Endothelial cell of umbilical vein (primary cell): Measurements from ENCODE around the gene IL16. TPM values are rescaled to one million over a fixed set of nuclear protein-coding genes. Genes with fewer than 3 reads are reported as not detected.

ENCODE experiments used
- BruUV-seq: library from RNA; stranded (reverse); fragments of 400-500 nt; replicated peaks from 2 replicates; lab custom pipeline; 2021; lab: Mats Ljungman, UMichigan
- CTCF ChIA-PET: fragments of 300-600, 350-600 bp; sonication (Branson Sonifier 250); formaldehyde crosslinking; loops from one replicate; lab custom pipeline; 2021; ENCODE audit warnings: antibody characterized with exemption, inconsistent platforms; lab: Charles Lee
- POLR2A ChIA-PET: fragments of 300-600, 350-600 bp; sonication (Branson Sonifier 250); formaldehyde crosslinking; loops from one replicate; lab custom pipeline; 2021; ENCODE audit warnings: antibody characterized with exemption, inconsistent platforms; lab: Charles Lee
- DNase-seq: peaks from one replicate; pipeline ENCODE4 v3.0.0-alpha.2; 2011; ENCODE audit warnings: low read depth, low spot score
- FAIRE-seq: peaks from 2 replicates; lab custom pipeline; 2011; peaks lifted over from hg19 to GRCh38; lab: Jason Lieb, UNC
- H2AFZ ChIP-seq: 2 replicates; pipeline ENCODE4 v1.6.0; 2012; ENCODE audit warnings: low read depth, low read length, control low read depth, inconsistent platforms
- H3K27ac ChIP-seq: 2 replicates; pipeline ENCODE4 v1.5.1; 2011; ENCODE audit warnings: low read depth, mild to moderate bottlenecking, control low read depth, low read length, moderate library complexity; ENCODE audit not compliant: insufficient read depth
- H3K27me3 ChIP-seq, 2 experiments: 2 replicates each; pipeline versions ENCODE4 v1.6.0 to v1.6.1; 2011; ENCODE audit warnings: low read length in 2 of 2, mixed read lengths in 1 of 2; ENCODE audit not compliant: control insufficient read depth in 2 of 2, insufficient read depth in 2 of 2
- H3K36me3 ChIP-seq, 2 experiments: 2 replicates in 1 of 2; 3 replicates in 1 of 2; pipeline ENCODE4 v1.5.1; 2011; ENCODE audit warnings: low read length in 2 of 2, mild to moderate bottlenecking in 1 of 2, moderate library complexity in 1 of 2; ENCODE audit not compliant: control insufficient read depth in 2 of 2, insufficient read depth in 2 of 2; ENCODE audit errors: extremely low read depth in 1 of 2
- H3K4me1 ChIP-seq: 3 replicates; pipeline ENCODE4 v1.5.1; 2011; ENCODE audit warnings: mild to moderate bottlenecking, low read length; ENCODE audit not compliant: control insufficient read depth, insufficient read depth; ENCODE audit errors: extremely low read depth
- H3K4me2 ChIP-seq: 2 replicates; pipeline ENCODE4 v1.6.1; 2011; ENCODE audit warnings: low read length, control low read depth, mixed read lengths; ENCODE audit not compliant: insufficient read depth
- H3K4me3 ChIP-seq, 3 experiments: fragments of 200-600 bp in 1 of 3; sonication (generic), shearing (Covaris generic) in 1 of 3; replicated peaks in 1 of 3; 2 replicates each; pipeline ENCODE4 v1.5.1; 2011 to 2016; ENCODE audit warnings: control low read depth in 3 of 3, low read length in 3 of 3, mild to moderate bottlenecking in 2 of 3, inconsistent platforms in 1 of 3, low read depth in 1 of 3, moderate library complexity in 1 of 3; ENCODE audit not compliant: insufficient read depth in 1 of 3
- H3K79me2 ChIP-seq: 2 replicates; pipeline ENCODE4 v1.6.0; 2012; ENCODE audit warnings: low read length, inconsistent platforms; ENCODE audit not compliant: control insufficient read depth, insufficient read depth
- H3K9ac ChIP-seq: replicated peaks from 2 replicates; pipeline ENCODE3; 2011; ENCODE audit warnings: low read length, control low read depth; ENCODE audit not compliant: insufficient read depth; ENCODE audit errors: extremely low read depth
- H3K9me1 ChIP-seq: replicated peaks from 3 replicates; pipeline ENCODE4 v1.6.0; 2011; ENCODE audit warnings: mild to moderate bottlenecking, low read length; ENCODE audit not compliant: control insufficient read depth, insufficient read depth; ENCODE audit errors: extremely low read depth
- H3K9me3 ChIP-seq: replicated peaks from 2 replicates; pipeline ENCODE4 v1.5.1; 2012; ENCODE audit warnings: low read length, inconsistent platforms; ENCODE audit not compliant: control insufficient read depth, insufficient read depth
- H4K20me1 ChIP-seq: replicated peaks from 2 replicates; pipeline ENCODE3; 2011; ENCODE audit warnings: mild to moderate bottlenecking, low read length; ENCODE audit not compliant: control insufficient read depth, insufficient read depth; ENCODE audit errors: extremely low read depth
- CTCF ChIP-seq, 2 donors: IDR thresholded peaks; 1 replicate in 1 of 2; 2 replicates in 1 of 2; pipeline ENCODE4 v1.5.1; 2011; ENCODE audit warnings: low read length in 2 of 2, mild to moderate bottlenecking in 2 of 2, moderate library complexity in 2 of 2, control low read depth in 1 of 2, inconsistent platforms in 1 of 2, low read depth in 1 of 2; ENCODE audit not compliant: insufficient read depth in 1 of 2; ENCODE audit errors: extremely low read depth in 1 of 2
- EZH2 ChIP-seq: IDR thresholded peaks from 2 replicates; pipeline ENCODE4 v1.6.1; 2012; ENCODE audit warnings: borderline replicate concordance, low read depth, mild to moderate bottlenecking, moderate library complexity, low read length, inconsistent platforms; ENCODE audit not compliant: severe bottlenecking
- FOS ChIP-seq: IDR thresholded peaks from 2 replicates; pipeline ENCODE4 v1.6.1; 2011; ENCODE audit warnings: mild to moderate bottlenecking, low read length, moderate library complexity, borderline replicate concordance; ENCODE audit not compliant: insufficient read depth
- GATA2 ChIP-seq: IDR thresholded peaks from 2 replicates; pipeline ENCODE4 v1.7.0; 2011; ENCODE audit warnings: low read depth, mild to moderate bottlenecking, moderate library complexity, mixed read lengths, low read length; ENCODE audit not compliant: insufficient read length, insufficient read depth
- JUN ChIP-seq: IDR thresholded peaks from 2 replicates; pipeline ENCODE4 v1.6.1; 2011; ENCODE audit warnings: borderline replicate concordance, low read depth; ENCODE audit not compliant: insufficient read length, insufficient read depth
- MYC ChIP-seq: IDR thresholded peaks from one replicate; pipeline ENCODE4 v1.6.1; 2011; ENCODE audit warnings: mild to moderate bottlenecking, low read depth, low read length
- POLR2A ChIP-seq: IDR thresholded peaks from 2 replicates; pipeline ENCODE4 v1.6.1; 2012; ENCODE audit warnings: low read depth, mild to moderate bottlenecking, control low read depth, low read length
- POLR2AphosphoS5 ChIP-seq: IDR thresholded peaks from 2 replicates; pipeline ENCODE4 v1.6.1; 2012; ENCODE audit warnings: low read depth, mild to moderate bottlenecking, control low read depth, low read length, moderate library complexity; ENCODE audit not compliant: insufficient read depth
- dilution Hi-C: fragments of 300-500 bp; cut with MboI; formaldehyde crosslinking; loops from one replicate; pipeline ENCODE4 v1.15.0; 2019; ENCODE audit warnings: low sequenced_read_pairs; ENCODE audit not compliant: extremely low pct_ligation_motif_present
- intact Hi-C: fragments of 100-400 bp; cut with micrococcal nuclease; formaldehyde crosslinking; loops from one replicate; pipeline ENCODE4 v1.10.0; 2022
- polyA plus RNA-seq, 4 experiments: library from polyadenylated mRNA; depleted of rRNA in 3 of 4; stranded (reverse) in 3 of 4; unstranded in 1 of 4; fragments of >200 nt; gene quantifications; 2 replicates each; pipeline versions ENCODE4 v1.2.1 to v1.2.3, GENCODE V29; 2011 to 2012; ENCODE audit warnings: missing spikeins in 1 of 4
- total RNA-seq: library from RNA; stranded (reverse); gene quantifications from 2 replicates; pipeline ENCODE4 v1.2.3, GENCODE V29; 2021

The IL16 gene
- total and polyA plus RNA-seq, 2 donors (not counting 3 experiments of a cell fraction or from before 2014, with no cell fraction given), result 0.29 to 2.1 TPM

DNA sequence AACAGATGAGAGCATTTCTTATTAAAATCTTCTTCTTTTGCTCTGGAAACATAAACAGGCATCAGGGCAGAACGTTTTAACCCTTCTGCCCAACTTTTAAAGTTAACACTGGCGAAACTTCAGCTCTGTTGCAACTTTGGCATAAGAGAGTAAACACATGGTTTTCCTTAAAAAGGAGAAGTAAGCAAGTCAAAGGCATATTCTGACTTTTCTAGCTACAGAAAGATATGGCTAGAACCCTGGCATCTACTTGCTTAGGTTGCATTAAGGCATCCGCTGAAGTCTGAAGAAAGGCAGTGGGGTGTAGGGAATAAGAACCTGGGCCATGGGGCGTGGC lies 13.3 kb upstream of the IL16 start:
- no peak overlapping the region for H3K4me2 ChIP-seq
- no peaks in the 10 kb centered on the region for H3K9me3 ChIP-seq
- TF ChIP-seq POLR2AphosphoS5 (no peak), JUN (no peak), MYC (no peak), EZH2 (no peak), CTCF (IDR thresholded peaks at IDR 0.05; ENCODE audit: extremely low read depth in 1 of 2, insufficient read depth in 1 of 2, low read depth in 1 of 2, low read length in 2 of 2) (no peak)
- dilution Hi-C loops, result no loop called here
- CTCF ChIA-PET, result interaction anchor here (1.0 to 1.3 kb wide), 3 partner anchors 10 to 83 kb away, joined by 3 read pairs; no protein-coding TSS in a partner anchor
- no peak overlapping the region for H3K9ac ChIP-seq
- BruUV-seq, result no TSS peak
- H3K4me3 ChIP-seq, result no peak overlapping the region
- H3K9me1 ChIP-seq, result no peaks in the 10 kb centered on the region
- no peaks in the 10 kb centered on the region for H4K20me1 ChIP-seq
- no peaks in the 10 kb centered on the region for H3K4me1 ChIP-seq
- DNase-seq, result no peak
- intact Hi-C loops, result no loop called here
- H2AFZ ChIP-seq, result no peak overlapping the region
- no peak overlapping the region for H3K27ac ChIP-seq
- H3K27me3 ChIP-seq, result no peaks in the 10 kb centered on the region
- no peak for FAIRE-seq
- POLR2A ChIA-PET, result no interaction called here
- H3K36me3 ChIP-seq, result no peaks in the 10 kb centered on the region
- no peaks in the 10 kb centered on the region for H3K79me2 ChIP-seq

- no peaks in the 10 kb centered on the region for H3K4me1 ChIP-seq
- H3K9me3 ChIP-seq, result no peaks in the 10 kb centered on the region
- ChIA-PET CTCF (no interaction called here), POLR2A (no interaction called here)
- TF ChIP-seq GATA2, result no peak
- no peak for TF ChIP-seq JUN
- no peak for TF ChIP-seq FOS
- no peak for TF ChIP-seq CTCF (IDR thresholded peaks at IDR 0.05; ENCODE audit: extremely low read depth in 1 of 2, insufficient read depth in 1 of 2, low read depth in 1 of 2, low read length in 2 of 2)
- TF ChIP-seq MYC, result no peak
- no peak for TF ChIP-seq POLR2A
- intact Hi-C loops (no loop called here), dilution Hi-C loops (no loop called here)
- no peaks in the 10 kb centered on the region for H3K27me3 ChIP-seq
- no TSS peak for BruUV-seq
- H3K27ac ChIP-seq, result no peak overlapping the region
- no peak overlapping the region for H2AFZ ChIP-seq
- no peak overlapping the region for H3K4me3 ChIP-seq
- no peak for DNase-seq
- H3K79me2 ChIP-seq, result no peaks in the 10 kb centered on the region
- no peaks in the 10 kb centered on the region for H3K36me3 ChIP-seq
- no peaks in the 10 kb centered on the region for H3K9me1 ChIP-seq
- no peak overlapping the region for H3K4me2 ChIP-seq
- no peaks in the 10 kb centered on the region for H4K20me1 ChIP-seq
- no peak overlapping the region for H3K9ac ChIP-seq
- FAIRE-seq, result no peak
Observed at GRCh38 chr15:81184188-81184587, 12.5 kb upstream of the IL16 start.
